ENCODE measurements around the gene KCNQ5.

The KCNQ5 gene

GRCh38 chr6:72724545-72724944 is 102.7 kb downstream of the KCNQ5 start:
- ATAC-seq (no peak), DNase-seq (no peak)
- Mint-ChIP-seq H3K36me3 (ENCODE audit: low read depth) (peaks cover 18% of the 10 kb centered on the region), H3K9me3 (peaks cover 4% of the 10 kb centered on the region), H3K4me3 (no peak overlapping the region), H3K4me1 (peaks cover 17% of the 10 kb centered on the region), H3K27me3 (no peaks in the 10 kb centered on the region), H3K27ac (no peak overlapping the region)

- Mint-ChIP-seq H3K36me3 (ENCODE audit: low read depth) (peaks cover 19% of the 10 kb centered on the region), H3K4me1 (peaks cover 5% of the 10 kb centered on the region), H3K27me3 (no peaks in the 10 kb centered on the region), H3K27ac (no peak overlapping the region), H3K4me3 (no peak overlapping the region), H3K9me3 (peaks cover 4% of the 10 kb centered on the region)
- ATAC-seq (no peak), DNase-seq (no peak)
Measured at GRCh38 chr6:72728706-72729343, 107.0 kb downstream of the KCNQ5 start.

DNA sequence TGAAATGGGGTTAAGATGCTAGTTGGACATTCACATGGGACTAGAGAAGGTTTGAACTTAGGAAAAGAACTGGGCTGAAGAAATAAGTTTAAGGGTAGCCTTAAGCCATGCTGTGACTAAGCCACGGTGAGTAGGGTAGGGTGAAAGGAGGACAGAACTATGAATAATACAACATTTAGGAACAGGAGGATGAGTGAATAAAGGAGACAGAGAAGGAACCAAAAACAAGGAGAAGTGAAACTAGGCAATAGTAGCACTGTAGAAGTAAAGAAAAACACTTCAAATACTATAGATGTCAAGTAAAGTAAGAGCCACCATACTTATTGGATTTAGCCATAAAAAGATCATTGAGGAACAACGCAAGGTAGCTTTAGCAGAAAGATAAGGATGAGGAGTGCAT is 111.2 kb downstream of the KCNQ5 start:
- Mint-ChIP-seq H3K4me3 (no peak overlapping the region), H3K27me3 (no peaks in the 10 kb centered on the region), H3K36me3 (ENCODE audit: low read depth) (peaks cover 15% of the 10 kb centered on the region), H3K27ac (no peak overlapping the region), H3K4me1 (peaks cover 4% of the 10 kb centered on the region), H3K9me3 (peaks cover 8% of the 10 kb centered on the region)
- ATAC-seq: no peak
- DNase-seq: no peak

GRCh38 chr6:72738091-72738490 is 116.2 kb downstream of the KCNQ5 start:
- no peak for DNase-seq
- Mint-ChIP-seq H3K27me3 (no peaks in the 10 kb centered on the region), H3K27ac (no peak overlapping the region), H3K4me3 (no peak overlapping the region), H3K4me1 (peaks cover 44% of the 10 kb centered on the region), H3K9me3 (peaks cover 8% of the 10 kb centered on the region), H3K36me3 (ENCODE audit: low read depth) (peaks cover 13% of the 10 kb centered on the region)
- ATAC-seq: no peak

- ATAC-seq (peak; percentile 58), DNase-seq (no peak)
- Mint-ChIP-seq H3K4me1 (peaks cover 46% of the 10 kb centered on the region), H3K36me3 (ENCODE audit: low read depth) (peaks cover 13% of the 10 kb centered on the region), H3K9me3 (peaks cover 8% of the 10 kb centered on the region), H3K4me3 (peak overlapping the region; percentile 45), H3K27me3 (no peaks in the 10 kb centered on the region), H3K27ac (peak overlapping the region; percentile 81)
Measured at GRCh38 chr6:72739368-72739779, 117.5 kb downstream of the KCNQ5 start.

GRCh38 chr6:72740135-72740534 is 118.3 kb downstream of the KCNQ5 start:
- DNase-seq (peak; percentile 7), ATAC-seq (peak; percentile 59)
- H3K4me1 Mint-ChIP-seq: peaks cover 48% of the 10 kb centered on the region
- no peaks in the 10 kb centered on the region for H3K27me3 Mint-ChIP-seq
- peak overlapping the region; percentile 34 for H3K4me3 Mint-ChIP-seq
- H3K9me3 Mint-ChIP-seq: peaks cover 8% of the 10 kb centered on the region
- H3K36me3 Mint-ChIP-seq (ENCODE audit: low read depth): peaks cover 13% of the 10 kb centered on the region
- H3K27ac Mint-ChIP-seq: peak overlapping the region; percentile 84

- H3K4me3 Mint-ChIP-seq: peak overlapping the region; percentile 10
- ATAC-seq (peak; percentile 67), DNase-seq (no peak)
- H3K4me1 Mint-ChIP-seq: peaks cover 53% of the 10 kb centered on the region
- no peaks in the 10 kb centered on the region for H3K27me3 Mint-ChIP-seq
- H3K9me3 Mint-ChIP-seq: peaks cover 5% of the 10 kb centered on the region
- peaks cover 11% of the 10 kb centered on the region for H3K36me3 Mint-ChIP-seq (ENCODE audit: low read depth)
- H3K27ac Mint-ChIP-seq: peak overlapping the region; percentile 69
Measured at GRCh38 chr6:72741083-72741482, 119.2 kb downstream of the KCNQ5 start.

DNA sequence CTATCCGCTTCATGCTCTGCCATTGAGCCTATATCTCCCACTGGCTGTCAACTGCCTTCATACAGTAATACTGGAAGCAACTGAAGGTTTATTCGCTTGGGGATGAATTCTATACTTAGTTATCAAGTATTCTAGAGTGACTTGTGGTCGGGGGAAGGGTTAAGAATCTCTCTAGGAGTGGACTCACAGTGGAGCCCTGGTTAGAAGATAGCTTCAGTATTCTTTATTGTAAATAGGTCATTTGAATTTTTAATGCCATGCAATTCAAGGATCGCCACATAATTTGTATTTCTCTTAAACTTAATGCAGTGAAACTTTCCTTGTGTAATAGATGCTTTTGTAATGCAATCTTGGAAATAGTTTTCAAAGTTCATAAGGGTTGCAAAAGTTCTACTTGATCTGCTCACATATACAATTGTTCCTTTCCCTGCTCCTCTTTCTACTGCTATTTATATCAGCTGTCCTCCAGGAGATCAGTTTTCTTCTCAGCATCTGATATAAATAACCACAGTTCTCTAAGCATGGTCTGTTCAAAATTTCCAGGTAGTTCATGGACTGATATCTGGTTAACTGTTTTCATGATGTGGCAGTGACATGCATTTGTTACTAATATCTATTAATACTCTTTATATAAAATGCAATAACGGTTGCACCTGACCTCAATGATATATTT is 120.3 kb downstream of the KCNQ5 start:
- Mint-ChIP-seq H3K27ac (no peak overlapping the region), H3K27me3 (no peaks in the 10 kb centered on the region), H3K4me1 (peaks cover 58% of the 10 kb centered on the region), H3K9me3 (peaks cover 4% of the 10 kb centered on the region), H3K4me3 (no peak overlapping the region), H3K36me3 (ENCODE audit: low read depth) (peaks cover 13% of the 10 kb centered on the region)
- ATAC-seq: no peak
- no peak for DNase-seq

DNA sequence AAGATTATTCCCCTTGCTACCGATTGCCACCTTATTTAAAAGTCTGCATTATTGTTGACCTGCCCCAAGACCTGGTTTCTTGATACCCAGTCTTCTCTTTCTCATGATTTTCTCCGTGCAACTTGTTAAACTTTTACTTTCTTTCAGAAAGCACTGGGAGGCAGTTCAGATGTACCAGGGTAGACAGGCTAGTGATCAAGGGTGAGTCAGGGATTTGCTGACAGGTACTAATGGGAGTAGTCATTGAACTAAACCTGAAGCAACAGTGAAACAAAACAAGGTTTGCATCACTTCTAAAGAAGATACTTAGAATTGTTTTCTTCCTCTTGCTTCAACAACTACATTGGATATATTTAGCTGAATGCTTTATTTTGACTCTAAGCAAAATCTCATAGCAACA is 124.4 kb downstream of the KCNQ5 start:
- Mint-ChIP-seq H3K27ac (no peak overlapping the region), H3K4me3 (no peak overlapping the region), H3K9me3 (no peaks in the 10 kb centered on the region), H3K4me1 (peaks cover 28% of the 10 kb centered on the region), H3K36me3 (ENCODE audit: low read depth) (peaks cover 4% of the 10 kb centered on the region), H3K27me3 (no peaks in the 10 kb centered on the region)
- ATAC-seq (no peak), DNase-seq (no peak)

GRCh38 chr6:72748759-72749158 is 126.9 kb downstream of the KCNQ5 start:
- peak; percentile 41 for DNase-seq
- H3K36me3 Mint-ChIP-seq (ENCODE audit: low read depth): peaks cover 4% of the 10 kb centered on the region

DNA sequence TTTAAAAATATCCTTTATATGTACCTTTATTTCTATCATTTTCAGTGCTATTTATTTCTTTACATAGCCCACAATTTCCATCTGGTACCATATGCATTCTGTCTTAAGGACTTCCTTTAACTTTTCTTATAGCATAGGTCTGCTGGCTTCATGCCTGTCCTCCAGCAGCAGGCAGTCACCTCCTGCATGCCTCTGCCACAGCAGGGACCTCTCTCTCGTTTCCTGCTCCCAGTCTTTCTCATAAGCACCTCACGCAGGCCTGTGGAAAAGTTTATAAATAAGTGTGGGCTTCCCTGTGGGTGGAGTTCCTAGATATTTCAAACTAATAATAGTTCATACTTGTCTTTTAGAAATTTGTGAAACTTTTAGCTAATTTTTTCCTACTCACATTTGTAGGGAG is 133.9 kb downstream of the KCNQ5 start:
- Mint-ChIP-seq H3K27ac (no peak overlapping the region), H3K27me3 (no peaks in the 10 kb centered on the region), H3K9me3 (no peaks in the 10 kb centered on the region), H3K4me1 (peaks cover 15% of the 10 kb centered on the region), H3K4me3 (no peak overlapping the region), H3K36me3 (ENCODE audit: low read depth) (no peaks in the 10 kb centered on the region)
- ATAC-seq: peak; percentile 24
- no peak for DNase-seq

More at GRCh38 chr6:72748759-72749158, 126.9 kb downstream of the KCNQ5 start:
- H3K4me1 Mint-ChIP-seq: peaks cover 17% of the 10 kb centered on the region
- H3K9me3 Mint-ChIP-seq: no peaks in the 10 kb centered on the region
- peak; percentile 88 for ATAC-seq
- H3K4me3 Mint-ChIP-seq: no peak overlapping the region
- H3K27ac Mint-ChIP-seq: no peak overlapping the region
- H3K27me3 Mint-ChIP-seq: no peaks in the 10 kb centered on the region

- Mint-ChIP-seq H3K9me3 (no peaks in the 10 kb centered on the region), H3K27ac (no peak overlapping the region), H3K4me1 (peaks cover 16% of the 10 kb centered on the region), H3K36me3 (ENCODE audit: low read depth) (peaks cover 2% of the 10 kb centered on the region), H3K4me3 (no peak overlapping the region), H3K27me3 (no peaks in the 10 kb centered on the region)
- ATAC-seq: no peak
- no peak for DNase-seq
Measured at GRCh38 chr6:72757048-72757447, 135.2 kb downstream of the KCNQ5 start.

DNA sequence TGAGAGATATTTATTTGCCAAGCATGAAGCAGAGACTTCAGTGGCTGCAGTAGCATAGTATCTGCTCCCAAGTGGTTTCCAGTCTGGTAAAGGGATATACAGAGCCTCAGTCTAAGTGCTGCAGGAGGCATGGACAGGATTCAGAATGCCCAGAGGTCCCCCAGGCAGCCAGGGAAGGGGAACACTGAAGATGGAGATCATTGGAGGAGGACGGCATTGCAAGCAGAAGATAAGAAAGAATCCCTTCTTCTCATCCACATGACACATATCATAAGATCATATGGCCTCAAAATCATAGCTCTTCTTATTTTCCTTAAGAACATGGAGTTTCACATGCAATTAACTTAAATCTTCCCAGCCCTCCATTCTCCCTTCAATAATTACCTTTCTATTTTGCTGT is 136.1 kb downstream of the KCNQ5 start:
- no peak overlapping the region for H3K27ac Mint-ChIP-seq
- no peaks in the 10 kb centered on the region for H3K27me3 Mint-ChIP-seq
- DNase-seq (no peak), ATAC-seq (no peak)
- H3K4me1 Mint-ChIP-seq: peaks cover 16% of the 10 kb centered on the region
- no peak overlapping the region for H3K4me3 Mint-ChIP-seq
- H3K9me3 Mint-ChIP-seq: no peaks in the 10 kb centered on the region
- peaks cover 2% of the 10 kb centered on the region for H3K36me3 Mint-ChIP-seq (ENCODE audit: low read depth)

DNA sequence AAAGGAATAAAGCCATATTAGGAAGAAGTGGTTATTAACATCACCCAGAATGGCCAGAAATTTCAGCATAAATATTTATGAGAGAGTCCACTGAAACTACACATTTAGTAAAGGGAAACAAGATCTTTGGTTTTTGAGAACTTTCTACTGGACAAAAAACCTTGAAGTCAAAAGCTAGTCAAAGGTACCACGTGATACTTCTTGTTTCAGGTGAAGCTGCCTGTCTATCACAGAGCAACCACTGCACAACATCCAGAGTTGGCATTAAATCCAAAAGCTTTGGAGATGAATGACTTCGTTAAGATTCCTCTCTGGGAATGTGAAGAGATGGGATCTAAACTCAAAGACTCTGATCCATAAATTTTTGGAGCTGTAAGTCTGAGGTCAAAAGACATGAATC is 137.0 kb downstream of the KCNQ5 start:
- Mint-ChIP-seq H3K27ac (no peak overlapping the region), H3K4me1 (peaks cover 16% of the 10 kb centered on the region), H3K4me3 (no peak overlapping the region), H3K9me3 (no peaks in the 10 kb centered on the region), H3K36me3 (ENCODE audit: low read depth) (peaks cover 2% of the 10 kb centered on the region), H3K27me3 (no peaks in the 10 kb centered on the region)
- DNase-seq (no peak), ATAC-seq (no peak)

- ATAC-seq (no peak), DNase-seq (no peak)
- Mint-ChIP-seq H3K36me3 (ENCODE audit: low read depth) (peaks cover 5% of the 10 kb centered on the region), H3K4me1 (peaks cover 16% of the 10 kb centered on the region), H3K27me3 (no peaks in the 10 kb centered on the region), H3K4me3 (no peak overlapping the region), H3K9me3 (no peaks in the 10 kb centered on the region), H3K27ac (no peak overlapping the region)
Measured at GRCh38 chr6:72760114-72760793, 138.4 kb downstream of the KCNQ5 start.
